H54 (cell line): Measurements from ENCODE around the gene CDK11A.
"Not testable (repeated sequence)": the region's sequence is repeated elsewhere in the genome, so short reads cannot be mapped to it uniquely, and the experiment has no call there.

Source experiments
- DNase-seq: peaks from one replicate; pipeline ENCODE4 v3.0.0; 2011; ENCODE audit warnings: low spot score, mixed read lengths; ENCODE audit not compliant: insufficient read length
- FAIRE-seq: peaks from 3 replicates; lab custom pipeline; 2011; peaks lifted over from hg19 to GRCh38; lab: Jason Lieb, UNC
- POLR2A ChIP-seq: IDR thresholded peaks from 2 replicates; pipeline ENCODE4 v1.6.1; 2011; ENCODE audit warnings: low read depth, mild to moderate bottlenecking, low read length

CDK11A gene

GRCh38 chr1:1683104-1683905 lies 40.9 kb downstream of the CDK11A start:
- no peak for DNase-seq
- TF ChIP-seq POLR2A: no peak
- FAIRE-seq: no peak

DNA sequence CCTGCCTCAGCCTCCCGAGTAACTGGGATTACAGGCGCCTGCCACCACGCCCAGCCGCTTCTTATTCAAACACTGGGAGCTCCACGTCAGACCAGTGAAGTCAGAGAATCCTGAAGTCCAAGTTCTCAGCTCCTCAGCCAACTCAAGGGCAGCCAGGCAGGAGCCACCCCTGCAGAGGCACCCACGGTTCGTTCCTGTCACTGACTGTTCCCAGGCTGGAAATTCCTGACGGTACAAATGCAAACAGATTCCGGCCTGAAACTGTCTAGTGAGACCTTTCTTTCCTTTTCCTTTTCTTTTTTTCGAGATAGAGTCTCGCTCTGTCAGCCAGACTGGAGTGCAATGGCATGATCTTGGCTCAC lies 43.3 kb downstream of the CDK11A start:
- FAIRE-seq (no peak), DNase-seq (no peak)
- no peak for TF ChIP-seq POLR2A

DNA sequence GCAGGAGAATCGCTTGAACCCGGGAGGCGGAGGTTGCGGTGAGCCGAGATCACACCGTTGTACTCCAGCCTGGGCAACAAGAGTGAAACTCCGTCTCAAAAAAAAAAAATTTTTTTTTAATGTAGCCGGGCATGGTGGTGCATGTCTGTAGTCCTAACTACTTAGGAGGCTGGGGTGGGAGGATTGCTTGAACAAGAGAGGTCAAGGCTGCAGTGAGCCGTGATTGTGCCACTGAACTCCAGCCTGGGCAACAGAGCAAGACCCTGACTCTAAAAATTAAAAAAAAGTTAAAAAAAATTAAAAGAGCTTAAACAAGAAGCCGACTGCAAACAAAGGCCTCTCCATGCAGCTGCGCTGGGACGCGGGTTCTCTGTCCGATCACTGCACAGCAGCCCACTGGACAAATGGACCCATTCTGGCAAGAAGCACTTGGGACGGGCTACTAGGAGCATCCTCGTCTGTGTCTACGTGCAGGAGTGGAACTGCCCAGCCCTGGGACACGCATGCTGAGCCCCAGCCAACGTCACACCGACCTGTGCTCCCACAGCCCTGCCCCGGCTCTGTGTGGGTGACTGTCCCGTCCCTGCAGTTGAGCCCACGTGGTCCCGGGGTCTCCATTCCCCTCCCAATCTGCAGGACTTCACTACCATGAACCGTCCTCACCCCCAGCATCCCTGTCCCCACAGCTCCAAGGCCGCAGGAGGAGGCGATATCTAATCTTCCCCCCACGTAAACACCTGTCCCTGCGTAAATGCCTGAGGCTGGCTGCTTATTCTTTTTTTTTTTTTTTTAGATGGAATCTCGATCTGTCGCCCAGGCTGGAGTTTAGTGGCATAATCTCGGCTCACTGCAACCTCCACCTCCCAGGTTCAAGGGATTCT lies 43.9 kb downstream of the CDK11A start:
- no peak for TF ChIP-seq POLR2A
- FAIRE-seq (no peak), DNase-seq (no peak)

GRCh38 chr1:1678581-1679380 lies 45.4 kb downstream of the CDK11A start:
- FAIRE-seq: no peak
- DNase-seq: no peak
- TF ChIP-seq POLR2A: no peak

DNA sequence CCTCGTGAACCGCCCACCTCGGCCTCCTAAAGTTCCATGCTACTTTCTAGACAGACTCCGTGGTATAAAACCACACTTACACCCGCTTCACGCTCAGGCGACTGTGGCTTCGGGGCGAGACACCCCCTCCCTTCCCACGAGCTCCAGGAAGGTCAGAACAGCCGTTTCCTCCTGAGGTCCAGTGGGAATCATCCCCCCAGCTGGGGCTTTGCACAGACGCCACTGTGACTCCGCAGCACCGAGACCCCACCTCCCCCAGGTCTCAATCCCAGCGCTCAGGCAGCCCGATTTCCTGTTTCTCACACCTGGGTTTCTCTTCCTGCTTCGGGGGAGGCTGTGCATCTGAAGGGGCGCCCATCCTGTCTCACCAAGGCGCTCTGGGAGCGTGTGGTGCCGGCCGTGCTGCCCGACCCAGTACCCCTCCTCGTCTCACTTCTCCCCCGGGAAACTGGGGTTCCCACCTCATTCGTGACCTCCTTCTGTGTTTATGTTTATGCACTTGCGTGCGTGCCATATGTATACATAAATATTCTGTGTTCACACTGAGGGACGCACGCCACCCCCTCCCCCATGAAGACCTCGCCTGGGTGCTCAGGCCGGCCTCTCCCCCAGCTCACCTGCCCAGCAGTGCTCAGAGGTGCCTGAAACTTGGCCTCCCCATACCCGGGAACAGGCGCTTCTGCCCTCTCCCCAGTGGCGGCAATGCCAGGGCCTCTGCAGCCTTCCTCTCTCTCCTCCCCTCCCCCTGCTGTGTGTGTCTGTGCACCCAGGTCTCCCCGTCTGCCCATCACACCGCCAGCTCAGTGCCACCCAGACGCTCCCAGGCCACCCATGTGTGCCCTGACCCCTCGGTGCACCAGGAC lies 46.2 kb downstream of the CDK11A start:
- TF ChIP-seq POLR2A: no peak
- FAIRE-seq (no peak), DNase-seq (no peak)

- FAIRE-seq, DNase-seq: not testable (repeated sequence)
These were observed 48.1 kb downstream of the CDK11A start for GRCh38 chr1:1676087-1676486.

DNA sequence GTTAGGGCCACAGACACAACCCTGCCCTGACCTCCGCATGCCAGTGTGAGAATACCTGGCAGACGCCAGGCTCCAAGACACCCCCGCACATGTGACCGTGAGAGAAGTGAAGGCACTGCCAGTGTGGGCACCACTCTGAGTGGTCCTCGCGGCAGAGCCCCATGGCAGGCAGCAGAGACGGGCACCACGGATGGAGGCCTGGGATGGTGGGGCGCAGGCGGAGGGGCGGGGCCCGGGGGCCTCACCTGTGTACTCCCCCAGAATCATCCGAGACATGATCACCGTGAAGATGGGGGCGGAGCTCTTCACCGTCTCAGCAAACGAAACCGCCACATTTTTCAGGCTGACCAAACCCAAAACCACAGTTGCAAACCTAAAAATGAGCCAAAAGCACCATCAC lies 48.9 kb downstream of the CDK11A start:
- not testable (repeated sequence) for FAIRE-seq, DNase-seq

DNA sequence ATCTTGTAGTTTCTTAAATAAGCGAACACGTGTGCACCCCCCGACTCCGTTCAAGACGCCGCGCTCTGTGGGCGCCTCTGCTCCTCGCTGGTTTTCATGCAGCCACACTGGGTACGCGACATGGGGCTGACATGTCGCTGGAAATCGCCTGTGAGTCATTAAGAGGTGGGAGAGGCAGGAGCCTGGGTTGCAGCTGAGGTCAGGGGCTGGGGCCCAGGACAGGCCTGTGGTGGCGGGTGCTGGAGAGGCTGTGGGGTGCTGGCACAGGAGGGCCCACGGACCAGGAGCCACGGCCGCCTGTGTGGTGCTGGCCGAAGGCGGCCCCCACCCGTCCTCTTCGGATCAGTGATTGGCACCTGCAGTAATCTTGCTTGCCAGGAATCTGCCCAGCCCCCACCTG lies 49.4 kb downstream of the CDK11A start:
- not testable (repeated sequence) for FAIRE-seq, DNase-seq

DNA sequence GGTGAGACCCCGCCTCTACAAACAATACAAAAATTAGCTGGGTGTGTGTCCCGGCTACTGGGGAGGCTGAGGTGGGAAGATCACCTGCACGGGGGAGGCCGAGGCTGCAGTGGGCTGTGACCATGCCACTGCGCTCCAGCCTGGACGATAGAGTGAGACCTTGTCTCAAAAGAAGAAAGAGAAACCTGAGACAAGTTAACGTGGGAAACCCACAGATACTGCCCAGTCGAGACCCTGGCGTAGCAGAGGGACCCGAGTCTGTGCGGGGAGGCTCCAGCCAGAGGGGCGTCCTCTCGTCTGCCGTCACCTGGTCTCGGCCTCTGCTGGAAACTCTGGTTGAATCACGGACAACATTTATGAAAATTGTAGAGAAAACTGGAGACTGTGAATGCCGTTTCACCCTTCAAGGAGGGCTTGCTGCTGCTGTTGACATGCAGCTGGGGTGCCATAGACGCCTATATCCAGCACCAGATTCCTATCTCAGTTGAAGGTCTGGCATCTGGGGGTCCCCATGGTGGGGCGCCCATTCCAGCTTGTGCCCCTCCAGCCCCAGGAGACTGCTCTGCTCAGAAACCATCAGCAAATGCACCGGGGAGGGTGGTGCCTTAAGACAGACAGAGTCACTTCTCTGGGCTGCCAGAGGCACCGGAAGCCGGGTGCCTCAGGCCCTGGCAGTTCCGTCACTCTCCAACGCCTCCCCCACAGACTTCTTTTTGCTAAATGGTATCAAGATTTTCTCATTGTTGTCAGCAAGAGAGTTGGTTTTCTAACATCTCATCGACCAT lies 51.8 kb downstream of the CDK11A start:
- no peak for DNase-seq
- FAIRE-seq: no peak
- no peak for TF ChIP-seq POLR2A

- DNase-seq (no peak), FAIRE-seq (no peak)
These were observed 52.6 kb downstream of the CDK11A start for GRCh38 chr1:1671365-1672119.

DNA sequence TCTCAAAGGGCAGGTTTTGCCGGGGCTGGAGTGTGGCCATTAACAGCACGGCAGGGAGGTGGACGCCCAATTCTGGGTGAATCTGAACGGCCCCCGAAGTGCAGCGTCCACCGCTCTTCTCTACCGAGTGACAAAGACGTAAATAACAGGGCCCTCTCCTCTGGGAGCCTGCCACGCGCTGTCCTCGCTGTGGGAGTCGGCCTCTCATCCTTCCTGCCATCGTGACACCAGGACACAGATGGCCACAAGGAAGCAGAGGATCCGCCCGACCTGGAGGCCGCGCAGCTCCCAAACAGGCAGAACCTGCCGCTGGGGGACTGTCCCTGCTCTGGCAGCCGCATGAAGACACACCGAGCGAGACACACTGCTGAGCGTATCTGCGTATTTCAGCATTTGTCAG lies 53.3 kb downstream of the CDK11A start:
- DNase-seq (no peak), FAIRE-seq (no peak)
- no peak for TF ChIP-seq POLR2A

More at GRCh38 chr1:1671365-1672119, 52.6 kb downstream of the CDK11A start:
- TF ChIP-seq POLR2A: no peak
